OCI-LY3 (cell line): ENCODE results near the gene ISG20L2.
A peak's percentile ranks its signal among the peaks of the same experiment; 100 is the strongest.

ENCODE experiments used
- H2AFZ ChIP-seq: fragments of 200-600, 300-600 bp; shearing (Covaris generic); 2 replicates; pipeline ENCODE4 v1.6.0; 2014; ENCODE audit warnings: antibody characterized with exemption, low read depth, low read length
- H3K27ac ChIP-seq: fragments of 200-600, 300-600 bp; sonication (generic); 2 replicates; pipeline ENCODE4 v1.5.1; 2014; ENCODE audit warnings: mild to moderate bottlenecking, low read length, moderate library complexity, mixed read lengths
- H3K27me3 ChIP-seq: fragments of 200-600, 300-600 bp; sonication (generic); 2 replicates; pipeline ENCODE4 v1.6.1; 2014; ENCODE audit warnings: low read depth, low read length, mixed read lengths
- H3K36me3 ChIP-seq: fragments of 200-600, 300-600 bp; sonication (generic); replicated peaks from 2 replicates; pipeline ENCODE3; 2014; ENCODE audit warnings: low read depth, low read length, mixed read lengths
- H3K4me1 ChIP-seq: fragments of 300-600, 200-600 bp; sonication (generic); 2 replicates; pipeline ENCODE4 v1.6.1; 2014; ENCODE audit warnings: low read length, mixed read lengths
- H3K4me2 ChIP-seq: fragments of 200-600, 300-600 bp; sonication (generic); 2 replicates; pipeline ENCODE4 v1.6.1; 2014; ENCODE audit warnings: low read length, mixed read lengths
- H3K4me3 ChIP-seq: fragments of 300-600, 200-600 bp; sonication (generic); 2 replicates; pipeline ENCODE4 v1.5.1; 2014; ENCODE audit warnings: antibody characterized with exemption, mild to moderate bottlenecking, low read length, moderate library complexity
- H3K79me2 ChIP-seq: fragments of 300-600, 200-600 bp; shearing (Covaris generic); 2 replicates; pipeline ENCODE4 v1.6.1; 2014; ENCODE audit warnings: mild to moderate bottlenecking, low read length, mixed read lengths
- H3K9ac ChIP-seq: fragments of 300-600, 200-600 bp; shearing (Covaris generic); 2 replicates; pipeline ENCODE4 v1.6.0; 2014; ENCODE audit warnings: mild to moderate bottlenecking, low read length, moderate library complexity
- H3K9me3 ChIP-seq: fragments of 200-600, 300-600 bp; shearing (Covaris generic); 2 replicates; pipeline ENCODE4 v1.6.1; 2014; ENCODE audit warnings: low read length, mixed read lengths; ENCODE audit not compliant: insufficient read depth
- H4K20me1 ChIP-seq: fragments of 200-600, 300-600 bp; sonication (generic); 2 replicates; pipeline ENCODE4 v1.6.1; 2016; ENCODE audit warnings: low read length, mixed read lengths; ENCODE audit not compliant: insufficient read depth
- EZH2phosphoT487 ChIP-seq: fragments of 200-600 bp; shearing (Covaris generic); IDR thresholded peaks from 2 replicates; pipeline ENCODE4 v1.6.1; 2018; ENCODE audit warnings: antibody characterized with exemption, mixed run types, low read depth
- TF ChIP-seq, protein P1 (sequence below): fragments of 200-600, 300-600 bp; sonication (generic); IDR thresholded peaks from 2 replicates; pipeline ENCODE4 v1.5.1; 2014; ENCODE audit warnings: antibody characterized with exemption, low read length, low read depth

Gene ISG20L2

DNA sequence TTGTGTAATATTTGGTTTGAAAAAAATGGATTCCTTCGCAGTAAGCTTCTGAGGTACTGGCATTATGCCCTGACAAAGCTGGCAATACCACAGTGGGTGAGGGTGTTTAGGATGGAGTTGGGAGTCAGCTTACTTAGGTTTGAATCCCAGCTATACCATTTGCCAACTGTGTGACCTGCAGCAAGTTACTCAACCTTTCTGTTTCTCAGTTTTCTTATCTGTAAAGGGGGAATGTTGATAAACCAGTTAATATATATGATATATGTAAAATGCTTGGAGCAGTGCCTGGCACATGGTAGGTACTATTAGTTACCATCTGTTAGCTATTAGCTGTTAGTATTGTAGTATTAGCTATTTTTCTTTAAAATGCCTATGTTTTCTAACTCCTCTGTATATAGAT lies 27.8 kb upstream of the ISG20L2 start:
- no peak overlapping the region for H3K27ac ChIP-seq
- no peak overlapping the region for H3K4me2 ChIP-seq
- H4K20me1 ChIP-seq: no peaks in the 10 kb centered on the region
- H3K9ac ChIP-seq: no peak overlapping the region
- no peaks in the 10 kb centered on the region for H3K36me3 ChIP-seq
- H3K4me3 ChIP-seq: no peak overlapping the region
- no peaks in the 10 kb centered on the region for H3K27me3 ChIP-seq
- TF ChIP-seq, protein P1, sequence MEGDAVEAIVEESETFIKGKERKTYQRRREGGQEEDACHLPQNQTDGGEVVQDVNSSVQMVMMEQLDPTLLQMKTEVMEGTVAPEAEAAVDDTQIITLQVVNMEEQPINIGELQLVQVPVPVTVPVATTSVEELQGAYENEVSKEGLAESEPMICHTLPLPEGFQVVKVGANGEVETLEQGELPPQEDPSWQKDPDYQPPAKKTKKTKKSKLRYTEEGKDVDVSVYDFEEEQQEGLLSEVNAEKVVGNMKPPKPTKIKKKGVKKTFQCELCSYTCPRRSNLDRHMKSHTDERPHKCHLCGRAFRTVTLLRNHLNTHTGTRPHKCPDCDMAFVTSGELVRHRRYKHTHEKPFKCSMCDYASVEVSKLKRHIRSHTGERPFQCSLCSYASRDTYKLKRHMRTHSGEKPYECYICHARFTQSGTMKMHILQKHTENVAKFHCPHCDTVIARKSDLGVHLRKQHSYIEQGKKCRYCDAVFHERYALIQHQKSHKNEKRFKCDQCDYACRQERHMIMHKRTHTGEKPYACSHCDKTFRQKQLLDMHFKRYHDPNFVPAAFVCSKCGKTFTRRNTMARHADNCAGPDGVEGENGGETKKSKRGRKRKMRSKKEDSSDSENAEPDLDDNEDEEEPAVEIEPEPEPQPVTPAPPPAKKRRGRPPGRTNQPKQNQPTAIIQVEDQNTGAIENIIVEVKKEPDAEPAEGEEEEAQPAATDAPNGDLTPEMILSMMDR: no peak
- no peak for TF ChIP-seq EZH2phosphoT487
- no peaks in the 10 kb centered on the region for H3K9me3 ChIP-seq
- peaks cover 8% of the 10 kb centered on the region for H3K4me1 ChIP-seq
- H3K79me2 ChIP-seq: peaks cover 19% of the 10 kb centered on the region
- no peak overlapping the region for H2AFZ ChIP-seq

DNA sequence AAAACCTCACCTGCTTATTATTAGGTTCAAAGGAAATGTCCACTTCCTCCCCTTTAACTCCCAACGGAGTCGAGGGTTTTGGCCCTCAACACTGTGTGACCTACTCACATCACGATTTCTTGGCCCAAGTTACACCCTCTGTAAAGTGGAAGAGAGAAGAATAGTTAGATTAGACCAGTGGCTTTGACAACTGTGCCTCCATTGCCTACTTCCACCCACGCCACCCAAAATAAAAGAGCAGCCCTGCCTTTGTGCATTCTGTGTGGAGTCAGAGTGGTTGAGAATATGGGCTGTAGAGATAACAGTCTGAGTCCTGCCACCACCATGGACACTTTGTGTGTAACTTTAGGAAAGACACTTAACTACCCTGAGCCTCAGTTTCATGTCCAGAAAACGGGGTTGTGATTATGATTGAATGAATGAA lies 27.0 kb upstream of the ISG20L2 start:
- Histone ChIP-seq H4K20me1 (no peaks in the 10 kb centered on the region), H3K36me3 (peaks cover 2% of the 10 kb centered on the region), H3K4me2 (no peak overlapping the region), H3K27ac (no peak overlapping the region), H3K79me2 (peaks cover 27% of the 10 kb centered on the region), H3K9ac (no peak overlapping the region), H3K9me3 (no peaks in the 10 kb centered on the region), H2AFZ (no peak overlapping the region), H3K4me3 (no peak overlapping the region), H3K4me1 (peaks cover 8% of the 10 kb centered on the region), H3K27me3 (no peaks in the 10 kb centered on the region)
- no peak for TF ChIP-seq EZH2phosphoT487
- TF ChIP-seq, protein P1: no peak

DNA sequence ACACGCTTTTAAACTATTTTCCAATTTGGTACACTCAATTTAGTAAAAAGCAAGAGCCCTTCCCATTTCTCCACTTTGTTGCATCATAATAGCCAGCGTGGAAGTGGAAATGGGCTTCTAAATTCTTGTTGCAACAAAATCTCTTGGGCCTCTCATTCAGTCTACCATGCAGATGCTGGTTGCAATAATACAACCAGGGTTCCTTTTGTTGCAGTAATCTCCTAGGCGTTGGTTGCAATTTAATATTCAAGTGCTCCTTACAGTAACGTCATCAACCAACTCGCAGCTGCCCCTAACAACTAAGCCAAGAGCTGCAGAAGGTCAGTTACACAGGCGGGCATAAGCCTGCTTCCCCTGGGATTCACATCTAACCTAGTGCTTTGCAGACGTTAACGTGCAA lies 25.7 kb upstream of the ISG20L2 start:
- Histone ChIP-seq H3K9ac (no peak overlapping the region), H3K9me3 (no peaks in the 10 kb centered on the region), H3K4me1 (peaks cover 13% of the 10 kb centered on the region), H3K27me3 (no peaks in the 10 kb centered on the region), H3K79me2 (peaks cover 40% of the 10 kb centered on the region), H3K27ac (no peak overlapping the region), H4K20me1 (no peaks in the 10 kb centered on the region), H2AFZ (no peak overlapping the region), H3K36me3 (peaks cover 15% of the 10 kb centered on the region), H3K4me2 (no peak overlapping the region), H3K4me3 (no peak overlapping the region)
- TF ChIP-seq, protein P1: no peak
- no peak for TF ChIP-seq EZH2phosphoT487

DNA sequence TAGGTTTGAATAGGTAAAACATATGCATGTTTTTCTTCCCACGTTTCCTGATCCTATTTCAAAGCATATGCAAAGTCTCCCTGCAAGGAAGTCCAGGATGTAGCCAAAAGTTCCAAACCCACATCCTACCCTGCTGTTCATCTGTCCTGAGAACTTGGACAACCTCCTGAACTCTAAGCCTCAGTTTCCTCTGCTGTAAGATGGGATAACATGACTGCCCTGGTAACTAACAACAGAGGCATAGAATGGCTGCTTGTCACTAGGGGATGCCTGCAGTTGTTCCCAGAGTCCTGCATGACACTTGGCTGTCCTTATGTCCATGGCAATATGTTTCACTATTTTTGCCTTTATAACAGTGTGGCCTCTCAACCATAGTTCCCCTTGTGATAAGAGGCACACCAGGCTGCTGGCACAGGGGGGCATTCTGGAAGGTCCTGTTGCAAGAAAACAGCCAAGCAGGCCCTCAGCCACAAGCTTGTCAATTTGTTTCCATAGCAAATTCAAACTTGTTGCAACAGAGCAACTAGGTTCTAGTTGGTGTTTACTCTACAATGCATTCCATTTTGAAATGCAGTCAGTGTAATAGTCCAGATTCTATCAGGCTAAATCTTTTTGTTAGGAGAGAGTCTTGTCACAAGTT lies 24.4 kb upstream of the ISG20L2 start:
- H3K36me3 ChIP-seq: peaks cover 21% of the 10 kb centered on the region
- H3K4me2 ChIP-seq: peak overlapping the region; percentile 87
- H2AFZ ChIP-seq: no peak overlapping the region
- no peak for TF ChIP-seq EZH2phosphoT487
- peaks cover 26% of the 10 kb centered on the region for H3K4me1 ChIP-seq
- peak overlapping the region; percentile 100 for H3K9ac ChIP-seq
- no peaks in the 10 kb centered on the region for H3K27me3 ChIP-seq
- H3K79me2 ChIP-seq: peaks cover 53% of the 10 kb centered on the region
- H3K4me3 ChIP-seq: peak overlapping the region; percentile 89
- H3K9me3 ChIP-seq: no peaks in the 10 kb centered on the region
- H3K27ac ChIP-seq: no peak overlapping the region
- H4K20me1 ChIP-seq: peaks cover 6% of the 10 kb centered on the region
